GM13977 (cell line): ENCODE measurements around the gene KRT23.

Experiments used
- DNase-seq: peaks from one replicate; pipeline ENCODE4 v3.0.0; 2012; ENCODE audit warnings: low spot score
- in situ Hi-C: fragments of 300-500 bp; cut with MboI; formaldehyde crosslinking; loops from one replicate; pipeline ENCODE4 v1.12.0; 2022; ENCODE audit warnings: low sequenced_read_pairs, low pct_unique_long_range_greater_than_20kb, mixed read lengths, inconsistent platforms; ENCODE audit not compliant: unreplicated experiment
- TF ChIP-seq, protein P1 (sequence below): IDR thresholded peaks from 2 replicates; pipeline ENCODE4 v1.5.1; 2012; ENCODE audit warnings: mild to moderate bottlenecking, control low read depth; ENCODE audit not compliant: insufficient read depth; ENCODE audit errors: extremely low read depth, missing control alignments

The KRT23 gene

DNA sequence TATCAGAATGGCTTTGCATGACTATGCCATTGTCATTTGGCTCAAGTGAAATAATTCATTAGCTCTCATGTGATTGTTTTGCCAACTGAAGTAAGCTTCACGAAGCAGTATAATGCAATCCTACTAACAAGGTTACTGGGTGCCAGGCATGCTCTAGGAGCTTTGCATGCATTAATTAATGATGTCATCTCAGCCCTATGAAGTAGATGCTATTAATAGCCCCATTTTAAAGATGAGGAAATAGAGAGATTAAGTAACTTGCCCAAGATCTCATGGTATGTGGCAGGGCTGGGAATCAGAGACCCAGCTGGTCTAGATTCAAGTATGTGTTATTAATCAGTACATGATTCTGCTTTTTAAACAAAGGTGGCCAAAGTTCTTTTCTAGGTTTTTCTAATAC is 15.2 kb upstream of the KRT23 start:
- TF ChIP-seq, protein P1, sequence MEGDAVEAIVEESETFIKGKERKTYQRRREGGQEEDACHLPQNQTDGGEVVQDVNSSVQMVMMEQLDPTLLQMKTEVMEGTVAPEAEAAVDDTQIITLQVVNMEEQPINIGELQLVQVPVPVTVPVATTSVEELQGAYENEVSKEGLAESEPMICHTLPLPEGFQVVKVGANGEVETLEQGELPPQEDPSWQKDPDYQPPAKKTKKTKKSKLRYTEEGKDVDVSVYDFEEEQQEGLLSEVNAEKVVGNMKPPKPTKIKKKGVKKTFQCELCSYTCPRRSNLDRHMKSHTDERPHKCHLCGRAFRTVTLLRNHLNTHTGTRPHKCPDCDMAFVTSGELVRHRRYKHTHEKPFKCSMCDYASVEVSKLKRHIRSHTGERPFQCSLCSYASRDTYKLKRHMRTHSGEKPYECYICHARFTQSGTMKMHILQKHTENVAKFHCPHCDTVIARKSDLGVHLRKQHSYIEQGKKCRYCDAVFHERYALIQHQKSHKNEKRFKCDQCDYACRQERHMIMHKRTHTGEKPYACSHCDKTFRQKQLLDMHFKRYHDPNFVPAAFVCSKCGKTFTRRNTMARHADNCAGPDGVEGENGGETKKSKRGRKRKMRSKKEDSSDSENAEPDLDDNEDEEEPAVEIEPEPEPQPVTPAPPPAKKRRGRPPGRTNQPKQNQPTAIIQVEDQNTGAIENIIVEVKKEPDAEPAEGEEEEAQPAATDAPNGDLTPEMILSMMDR, result no peak
- in situ Hi-C loops, result no loop called here
- no peak for DNase-seq

DNA sequence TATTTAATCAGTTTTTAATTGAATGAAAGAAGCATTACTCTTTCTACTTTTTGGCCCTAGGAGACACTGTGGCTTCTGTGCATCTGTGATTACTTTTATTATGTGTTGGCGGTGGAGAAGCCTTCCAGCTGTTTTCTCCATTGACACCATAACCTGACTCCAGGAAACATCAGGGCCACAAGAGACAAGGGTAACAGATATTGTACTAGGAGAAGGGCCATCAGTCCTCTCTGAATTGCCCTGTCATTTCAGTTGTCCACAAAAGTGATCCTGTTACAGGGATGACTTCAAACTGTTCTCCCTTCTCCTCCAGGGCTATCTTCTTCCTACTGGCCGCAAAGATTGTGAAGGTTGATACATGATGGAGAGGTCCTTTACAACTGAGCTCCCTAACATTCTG is 14.7 kb upstream of the KRT23 start:
- no peak for DNase-seq
- in situ Hi-C loops, result no loop called here
- TF ChIP-seq, protein P1, result no peak

DNA sequence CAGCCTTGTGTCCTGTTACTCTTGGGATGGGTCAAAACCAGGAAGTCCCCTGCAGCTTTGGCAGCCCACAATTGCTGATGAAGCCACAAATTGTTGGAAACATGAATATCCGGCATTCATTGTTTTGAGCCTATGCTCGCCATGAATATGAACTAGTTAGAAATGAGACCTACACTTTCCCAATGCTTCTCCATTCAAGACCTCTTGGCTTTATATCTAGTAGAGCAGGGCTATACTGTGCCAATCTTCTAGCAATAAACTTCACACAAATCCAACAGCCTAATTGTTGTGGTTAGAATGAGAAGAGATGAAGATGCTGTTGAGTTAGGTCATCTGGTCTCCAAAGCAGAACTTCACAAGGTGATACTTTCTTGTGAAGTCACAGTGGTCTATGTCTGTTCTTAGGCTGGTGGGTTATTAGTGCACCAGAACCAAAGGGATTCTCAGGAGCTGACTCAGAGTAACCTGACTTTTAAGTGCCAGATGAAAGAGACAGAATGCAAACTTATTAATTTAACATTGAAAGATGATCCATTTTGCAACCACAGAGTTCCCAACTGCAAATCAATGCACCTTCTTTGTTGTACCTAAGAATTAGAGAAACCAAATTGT is 13.7 kb upstream of the KRT23 start:
- in situ Hi-C loops, result no loop called here
- TF ChIP-seq, protein P1, result no peak
- no peak for DNase-seq

DNA sequence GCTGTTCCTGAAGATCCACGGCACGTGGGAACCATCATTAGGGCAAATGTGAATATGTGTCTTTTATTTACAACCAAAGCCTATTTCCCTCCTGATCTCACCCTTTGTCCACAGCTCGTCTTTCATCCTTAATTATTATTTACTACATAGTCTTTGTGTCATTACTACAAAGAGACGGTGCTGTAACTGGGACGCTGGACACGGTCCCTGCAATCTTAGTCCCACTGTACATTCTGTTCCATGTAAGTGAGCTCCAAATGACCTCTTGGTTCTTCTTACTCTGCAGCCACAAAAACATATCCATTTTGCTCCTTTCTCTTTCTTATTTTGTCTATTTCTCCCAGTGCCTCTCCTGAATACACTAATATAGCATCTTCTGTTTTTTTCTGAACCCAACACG is 12.7 kb upstream of the KRT23 start:
- DNase-seq, result no peak
- in situ Hi-C loops, result no loop called here
- TF ChIP-seq, protein P1, result no peak

DNA sequence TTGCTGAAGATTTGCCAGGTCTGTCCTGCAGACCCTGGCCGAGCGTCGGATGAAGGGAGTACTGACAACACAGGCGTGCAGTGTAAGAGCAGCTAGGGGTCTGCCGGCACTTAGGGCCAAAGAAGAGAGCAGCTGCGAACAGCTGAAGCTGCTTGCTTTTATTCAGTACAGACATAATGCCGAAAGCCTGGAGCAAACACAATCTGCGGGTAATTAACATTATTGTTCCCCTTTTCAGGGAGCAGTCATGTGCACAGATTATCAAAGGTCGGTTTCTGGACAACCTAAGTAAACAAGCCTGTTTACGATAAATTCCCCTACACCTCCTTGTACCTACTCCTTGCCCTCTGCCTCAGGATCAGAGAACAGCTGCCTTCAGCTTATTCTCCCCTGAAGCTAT is 12.0 kb upstream of the KRT23 start:
- in situ Hi-C loops, result no loop called here
- TF ChIP-seq, protein P1, result no peak

DNA sequence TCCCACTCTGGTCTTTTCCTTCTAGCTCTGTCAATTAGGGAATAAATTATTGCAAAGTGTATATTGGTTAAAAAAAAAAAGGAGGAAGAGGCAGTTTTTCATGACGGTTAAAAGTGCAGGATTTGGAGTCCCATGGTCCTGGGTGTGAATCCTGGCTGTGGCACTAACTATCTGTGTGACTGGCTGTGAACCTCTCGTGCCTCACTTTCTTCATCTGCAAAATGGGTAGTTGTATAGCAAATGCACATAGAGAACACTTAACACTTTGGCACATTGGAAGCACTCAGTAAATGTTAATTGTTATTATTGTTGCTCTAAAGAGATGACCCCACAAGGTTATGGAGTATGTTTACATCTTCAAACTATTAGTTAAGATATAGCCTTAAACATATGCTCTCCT is 10.5 kb upstream of the KRT23 start:
- TF ChIP-seq, protein P1, result no peak
- no peak for DNase-seq
- in situ Hi-C loops, result no loop called here

More for the DNA sequence above, 12.0 kb upstream of the KRT23 start:
- no peak for DNase-seq

DNA sequence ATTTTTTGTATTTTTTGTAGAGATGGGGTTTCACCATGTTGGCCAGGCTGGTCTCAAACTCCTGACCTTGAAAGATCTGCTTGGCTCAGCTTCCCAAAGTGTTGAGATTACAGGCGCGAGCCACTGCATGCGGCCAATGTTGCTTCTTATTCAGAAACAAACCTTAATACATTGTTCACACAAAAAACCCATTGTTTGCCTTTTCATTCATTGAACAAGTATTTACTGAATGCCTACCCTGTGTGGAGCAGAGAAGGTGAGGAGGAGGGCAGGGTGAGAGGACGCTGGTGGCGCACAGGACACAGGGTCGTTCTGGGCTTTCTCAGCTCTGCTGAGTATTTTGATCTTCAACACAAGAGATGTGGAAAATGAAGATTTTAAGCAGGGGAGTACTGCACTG is 8.0 kb upstream of the KRT23 start:
- in situ Hi-C loops, result no loop called here
- TF ChIP-seq, protein P1, result no peak
- no peak for DNase-seq
